Rectal smooth muscle tissue (tissue), 1 donor: ENCODE measurements around the gene RABGAP1.

Experiments
- H3K27ac ChIP-seq: one replicate; pipeline ENCODE4 v1.7.0; 2013; ENCODE audit warnings: low read depth, low read length, inconsistent platforms
- H3K27me3 ChIP-seq: one replicate; pipeline ENCODE4 v1.7.0; 2013; ENCODE audit warnings: low read length; ENCODE audit not compliant: control insufficient read depth, insufficient read depth
- H3K36me3 ChIP-seq: one replicate; pipeline ENCODE4 v1.7.0; 2013; ENCODE audit warnings: low read length; ENCODE audit not compliant: control insufficient read depth, insufficient read depth
- H3K4me1 ChIP-seq: one replicate; pipeline ENCODE4 v1.7.0; 2013; ENCODE audit warnings: low read length; ENCODE audit not compliant: control insufficient read depth, insufficient read depth
- H3K4me3 ChIP-seq: one replicate; pipeline ENCODE4 v1.7.0; 2013; ENCODE audit warnings: low read length
- H3K9ac ChIP-seq: one replicate; pipeline ENCODE4 v1.7.0; 2013; ENCODE audit warnings: low read length

The RABGAP1 gene

DNA sequence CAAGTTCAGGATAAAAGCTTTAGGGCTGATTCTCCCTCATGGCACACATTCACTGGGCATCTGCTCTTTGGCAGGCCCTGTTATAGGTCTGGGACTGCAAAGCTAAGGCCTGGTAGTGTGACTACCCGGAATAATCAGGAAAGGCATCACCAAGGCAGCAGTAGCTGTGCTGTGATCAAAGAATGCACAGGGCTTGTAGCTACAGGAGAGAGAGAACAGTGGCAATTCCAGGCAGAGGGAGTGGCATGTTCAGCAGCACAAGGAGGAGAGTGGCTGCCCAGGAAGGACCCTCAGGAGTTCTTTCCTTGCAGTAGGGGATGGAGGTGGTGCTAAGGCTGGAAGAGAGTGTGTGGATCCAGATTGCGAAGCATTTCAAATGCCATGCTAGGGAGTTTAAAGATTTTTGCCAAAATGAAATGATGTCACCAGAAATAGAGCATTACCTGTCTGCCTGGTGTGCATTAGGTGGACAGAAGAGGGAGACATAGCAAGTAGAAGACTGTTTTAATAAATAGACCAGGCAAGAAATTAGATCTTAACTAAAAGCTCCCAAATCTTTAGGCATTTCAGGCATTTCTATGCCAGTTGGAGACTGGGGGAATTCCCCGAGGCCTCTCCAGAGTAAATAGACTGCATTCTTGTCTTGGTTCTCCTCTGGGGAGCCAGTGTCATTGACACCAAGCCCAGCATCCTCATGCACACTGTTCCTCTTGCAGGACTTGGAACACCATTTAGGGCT is 161.7 kb downstream of the RABGAP1 start:
- Histone ChIP-seq H3K9ac (no peak overlapping the region), H3K27ac (no peak overlapping the region)

DNA sequence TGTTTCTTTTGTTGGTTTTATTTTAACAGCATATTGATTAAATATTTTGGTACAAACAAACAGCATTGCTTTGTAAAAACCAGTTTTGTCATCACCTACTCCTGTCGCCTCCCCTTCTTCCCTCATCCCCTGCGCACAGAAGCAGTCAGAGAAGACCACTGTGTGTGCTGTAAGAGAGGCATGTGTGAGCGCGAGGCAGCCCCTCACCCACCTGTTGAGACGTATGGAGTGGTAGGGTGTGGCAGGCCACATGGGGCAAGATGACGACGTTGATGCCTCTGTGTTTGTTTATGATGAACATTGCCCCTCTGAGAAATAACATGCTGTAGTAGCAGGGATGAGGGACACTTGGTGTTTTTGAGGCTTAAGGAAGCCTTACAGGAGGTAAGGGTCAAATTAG is 164.0 kb downstream of the RABGAP1 start:
- Histone ChIP-seq H3K9ac (no peak overlapping the region), H3K27ac (no peak overlapping the region), H3K27me3 (no peaks in the 10 kb centered on the region), H3K4me1 (no peaks in the 10 kb centered on the region), H3K4me3 (no peak overlapping the region), H3K36me3 (peaks cover 49% of the 10 kb centered on the region)

More for the DNA sequence above, 161.7 kb downstream of the RABGAP1 start:
- peaks cover 45% of the 10 kb centered on the region for H3K36me3 ChIP-seq
- H3K4me3 ChIP-seq: no peak overlapping the region
- H3K4me1 ChIP-seq: no peaks in the 10 kb centered on the region
- H3K27me3 ChIP-seq: no peaks in the 10 kb centered on the region

- no peak overlapping the region for H3K27ac ChIP-seq
- no peak overlapping the region for H3K9ac ChIP-seq
- no peak overlapping the region for H3K4me3 ChIP-seq
- H3K36me3 ChIP-seq: peaks cover 48% of the 10 kb centered on the region
- H3K4me1 ChIP-seq: no peaks in the 10 kb centered on the region
- H3K27me3 ChIP-seq: no peaks in the 10 kb centered on the region
Measured at GRCh38 chr9:123105490-123105889, 164.7 kb downstream of the RABGAP1 start.

- no peaks in the 10 kb centered on the region for H3K4me1 ChIP-seq
- peaks cover 35% of the 10 kb centered on the region for H3K36me3 ChIP-seq
- H3K4me3 ChIP-seq: no peak overlapping the region
- no peak overlapping the region for H3K27ac ChIP-seq
- H3K9ac ChIP-seq: no peak overlapping the region
- no peaks in the 10 kb centered on the region for H3K27me3 ChIP-seq
Measured at GRCh38 chr9:123107639-123108285, 166.9 kb downstream of the RABGAP1 start.

DNA sequence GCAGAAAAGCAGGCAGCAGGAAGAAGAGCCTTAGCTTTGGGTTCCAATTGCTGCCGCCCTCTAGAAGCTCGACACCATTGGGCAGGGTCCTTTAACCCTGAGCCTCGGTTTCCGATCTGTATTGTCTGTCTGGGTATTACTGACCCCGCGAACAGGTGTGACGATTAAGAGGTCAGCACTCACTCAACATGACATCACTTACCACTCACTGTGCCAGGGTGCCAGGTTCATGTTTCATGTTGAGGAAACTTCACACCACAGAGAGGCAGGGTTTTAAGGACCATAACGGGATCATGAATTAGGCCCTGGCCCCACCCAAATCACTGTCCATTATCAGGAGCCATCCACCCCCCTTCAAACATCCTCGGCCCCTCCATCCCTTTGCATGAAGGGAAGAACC is 168.2 kb downstream of the RABGAP1 start:
- Histone ChIP-seq H3K36me3 (peaks cover 35% of the 10 kb centered on the region), H3K27me3 (no peaks in the 10 kb centered on the region), H3K4me3 (no peak overlapping the region), H3K9ac (no peak overlapping the region), H3K27ac (no peak overlapping the region), H3K4me1 (no peaks in the 10 kb centered on the region)

DNA sequence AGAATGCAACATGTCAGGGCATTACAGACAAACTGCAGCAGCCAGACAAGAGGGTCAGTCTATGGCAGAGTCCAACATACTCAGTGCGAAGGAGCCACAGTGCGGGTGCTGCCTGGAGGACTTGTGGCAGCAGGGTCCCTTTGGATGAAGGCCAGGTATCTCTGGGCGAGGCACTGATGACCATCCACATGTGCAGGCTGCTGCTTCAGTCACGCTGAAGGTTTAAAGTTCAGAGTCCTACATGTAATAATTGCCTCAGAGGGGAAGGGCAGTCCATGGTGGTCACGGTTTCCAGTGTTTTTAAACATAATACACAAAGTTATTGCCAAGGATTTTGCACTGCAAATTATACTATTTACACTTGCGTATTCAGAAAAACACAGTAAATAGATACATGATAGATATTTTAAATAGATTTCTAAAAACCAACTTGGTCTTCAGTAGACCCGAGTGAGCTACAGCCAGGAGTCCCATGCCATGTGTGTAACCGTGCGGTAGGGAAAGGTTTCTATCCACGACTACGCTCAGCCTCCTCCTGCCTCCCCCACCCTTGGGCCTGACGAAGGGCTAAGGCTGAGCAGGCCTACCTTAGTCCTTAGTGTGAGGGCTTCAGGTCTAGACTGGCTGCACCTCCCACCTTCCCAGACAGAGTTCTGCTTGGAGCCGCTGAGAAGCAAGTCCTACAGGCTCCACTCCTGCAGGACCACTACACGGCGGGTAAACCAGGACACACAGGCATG is 168.9 kb downstream of the RABGAP1 start:
- Histone ChIP-seq H3K4me1 (no peaks in the 10 kb centered on the region), H3K9ac (no peak overlapping the region), H3K27ac (no peak overlapping the region), H3K36me3 (peaks cover 35% of the 10 kb centered on the region), H3K4me3 (no peak overlapping the region), H3K27me3 (no peaks in the 10 kb centered on the region)

DNA sequence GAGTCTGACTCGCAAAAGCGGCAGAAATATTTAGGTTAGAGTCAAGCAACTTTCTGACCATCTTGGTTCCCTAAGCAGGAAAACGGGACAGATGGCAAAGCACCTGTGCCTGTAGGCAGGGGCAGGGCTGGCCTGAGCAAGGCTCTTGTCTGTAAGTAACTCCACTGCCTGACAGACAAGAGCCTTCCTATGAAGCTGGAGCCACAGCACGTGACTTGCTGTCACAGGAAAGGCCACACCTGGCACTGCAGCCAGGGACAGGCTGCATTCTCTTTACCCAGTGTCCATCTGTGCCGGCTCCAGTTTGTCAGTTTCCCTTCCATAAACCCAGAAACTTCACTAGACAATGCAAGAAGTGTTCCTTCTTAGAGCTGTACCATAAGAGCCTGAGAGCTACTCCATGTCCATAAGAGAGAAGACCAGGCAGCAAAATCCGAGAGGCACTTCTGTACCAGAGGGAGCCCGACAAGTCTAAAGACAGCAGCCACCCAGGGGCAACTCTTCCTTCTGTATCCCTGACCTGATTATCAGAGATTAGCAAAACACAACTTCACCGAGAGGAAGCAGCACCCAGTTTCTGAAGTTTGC is 170.7 kb downstream of the RABGAP1 start:
- no peak overlapping the region for H3K9ac ChIP-seq
- H3K4me1 ChIP-seq: no peaks in the 10 kb centered on the region
- no peaks in the 10 kb centered on the region for H3K27me3 ChIP-seq
- peaks cover 35% of the 10 kb centered on the region for H3K36me3 ChIP-seq
- H3K27ac ChIP-seq: no peak overlapping the region
- H3K4me3 ChIP-seq: no peak overlapping the region

- Histone ChIP-seq H3K36me3 (peaks cover 27% of the 10 kb centered on the region), H3K4me3 (no peak overlapping the region), H3K27me3 (no peaks in the 10 kb centered on the region), H3K27ac (no peak overlapping the region), H3K4me1 (no peaks in the 10 kb centered on the region), H3K9ac (no peak overlapping the region)
Measured at GRCh38 chr9:123112015-123112975, 171.5 kb downstream of the RABGAP1 start.

DNA sequence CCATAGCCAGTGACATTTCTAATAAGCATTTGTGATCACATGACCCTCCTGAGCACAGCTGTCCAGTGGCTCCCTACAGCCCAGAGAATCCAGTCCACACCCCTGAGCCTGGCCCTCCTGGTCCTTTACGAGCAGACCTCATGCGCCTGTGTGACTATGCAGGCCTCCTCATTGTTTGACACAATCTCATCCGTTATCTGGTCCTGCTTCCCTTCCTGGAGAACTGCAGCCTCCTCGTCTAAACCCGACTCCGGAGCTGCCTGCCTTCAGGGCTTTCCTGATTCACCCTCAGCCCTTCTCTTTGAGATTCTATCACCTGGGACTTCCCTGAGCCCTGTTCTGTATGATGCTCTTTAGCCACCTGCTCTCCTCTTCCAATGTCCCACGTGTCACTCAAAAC is 172.4 kb downstream of the RABGAP1 start:
- H3K36me3 ChIP-seq: peaks cover 19% of the 10 kb centered on the region
- H3K27me3 ChIP-seq: no peaks in the 10 kb centered on the region
- no peak overlapping the region for H3K27ac ChIP-seq
- H3K9ac ChIP-seq: no peak overlapping the region
- no peaks in the 10 kb centered on the region for H3K4me1 ChIP-seq
- H3K4me3 ChIP-seq: no peak overlapping the region

- Histone ChIP-seq H3K27ac (no peak overlapping the region), H3K4me1 (peaks cover 10% of the 10 kb centered on the region), H3K9ac (no peak overlapping the region), H3K27me3 (no peaks in the 10 kb centered on the region), H3K36me3 (peaks cover 7% of the 10 kb centered on the region), H3K4me3 (no peak overlapping the region)
Measured at GRCh38 chr9:123115146-123115913, 174.5 kb downstream of the RABGAP1 start.

DNA sequence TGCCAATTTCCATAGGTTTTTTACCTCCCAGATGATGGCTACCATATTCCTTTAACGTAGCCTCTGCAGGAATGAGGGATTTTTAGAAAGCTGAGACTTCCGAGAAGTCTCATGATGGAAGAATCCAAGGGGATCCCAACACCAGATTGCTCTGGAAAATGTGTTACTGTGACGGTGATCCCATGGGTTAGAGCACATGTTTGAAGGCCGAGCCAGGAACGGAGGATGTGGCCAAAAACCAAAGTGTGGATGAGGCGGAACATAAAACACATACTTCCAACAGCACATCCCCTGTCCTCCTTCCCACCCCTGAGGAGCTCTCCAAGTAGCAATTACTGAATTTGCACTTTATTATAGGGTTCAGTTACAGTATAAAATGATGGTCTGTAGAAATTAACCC is 175.2 kb downstream of the RABGAP1 start:
- peaks cover 10% of the 10 kb centered on the region for H3K4me1 ChIP-seq
- peaks cover 3% of the 10 kb centered on the region for H3K36me3 ChIP-seq

More for the DNA sequence above, 175.2 kb downstream of the RABGAP1 start:
- no peaks in the 10 kb centered on the region for H3K27me3 ChIP-seq
- H3K27ac ChIP-seq: no peak overlapping the region
- H3K9ac ChIP-seq: no peak overlapping the region
- H3K4me3 ChIP-seq: no peak overlapping the region
